GM12873 (cell line): ENCODE measurements around the gene SCNN1A.

Experiments used
- TF ChIP-seq, protein P1 (sequence below): IDR thresholded peaks from 2 replicates; pipeline ENCODE4 v1.5.1; 2012; ENCODE audit warnings: low read depth, mild to moderate bottlenecking, moderate library complexity, low read length, control low read depth; ENCODE audit not compliant: insufficient read depth; ENCODE audit errors: missing control alignments

The SCNN1A gene

DNA sequence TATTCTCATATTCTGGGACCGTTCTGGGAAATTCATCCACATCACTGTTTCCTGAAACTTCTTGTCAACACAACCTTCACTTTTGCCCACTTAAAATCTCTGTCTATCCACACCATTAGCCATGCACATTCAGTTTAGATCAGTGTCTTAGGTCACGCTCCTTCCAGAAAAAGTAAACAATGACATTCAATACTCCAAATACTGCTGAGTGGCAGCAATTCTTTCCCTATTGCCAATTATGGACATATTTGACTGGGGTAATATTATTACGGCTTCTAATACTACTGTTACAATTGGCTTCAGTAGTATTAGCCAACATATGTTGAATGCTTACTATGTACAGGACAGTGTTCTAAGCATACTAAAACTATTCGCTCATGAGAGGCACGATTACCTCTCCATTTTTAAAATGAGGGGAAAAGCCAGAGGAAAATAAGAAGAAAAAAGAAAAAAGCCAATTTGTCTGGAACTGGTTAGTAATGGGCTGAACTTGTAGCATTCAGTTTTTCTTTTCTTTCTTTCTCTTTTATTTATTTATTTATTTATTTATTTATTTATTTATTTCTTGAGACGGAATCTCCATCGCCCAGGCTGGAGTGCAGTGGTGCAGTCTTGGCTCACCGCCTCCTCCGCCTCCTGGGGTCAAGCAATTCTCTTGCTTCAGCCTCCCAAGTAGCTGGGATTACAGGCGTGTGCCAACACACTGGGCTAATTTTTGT is 32.0 kb upstream of the SCNN1A start:
- TF ChIP-seq, protein P1, sequence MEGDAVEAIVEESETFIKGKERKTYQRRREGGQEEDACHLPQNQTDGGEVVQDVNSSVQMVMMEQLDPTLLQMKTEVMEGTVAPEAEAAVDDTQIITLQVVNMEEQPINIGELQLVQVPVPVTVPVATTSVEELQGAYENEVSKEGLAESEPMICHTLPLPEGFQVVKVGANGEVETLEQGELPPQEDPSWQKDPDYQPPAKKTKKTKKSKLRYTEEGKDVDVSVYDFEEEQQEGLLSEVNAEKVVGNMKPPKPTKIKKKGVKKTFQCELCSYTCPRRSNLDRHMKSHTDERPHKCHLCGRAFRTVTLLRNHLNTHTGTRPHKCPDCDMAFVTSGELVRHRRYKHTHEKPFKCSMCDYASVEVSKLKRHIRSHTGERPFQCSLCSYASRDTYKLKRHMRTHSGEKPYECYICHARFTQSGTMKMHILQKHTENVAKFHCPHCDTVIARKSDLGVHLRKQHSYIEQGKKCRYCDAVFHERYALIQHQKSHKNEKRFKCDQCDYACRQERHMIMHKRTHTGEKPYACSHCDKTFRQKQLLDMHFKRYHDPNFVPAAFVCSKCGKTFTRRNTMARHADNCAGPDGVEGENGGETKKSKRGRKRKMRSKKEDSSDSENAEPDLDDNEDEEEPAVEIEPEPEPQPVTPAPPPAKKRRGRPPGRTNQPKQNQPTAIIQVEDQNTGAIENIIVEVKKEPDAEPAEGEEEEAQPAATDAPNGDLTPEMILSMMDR = no peak

DNA sequence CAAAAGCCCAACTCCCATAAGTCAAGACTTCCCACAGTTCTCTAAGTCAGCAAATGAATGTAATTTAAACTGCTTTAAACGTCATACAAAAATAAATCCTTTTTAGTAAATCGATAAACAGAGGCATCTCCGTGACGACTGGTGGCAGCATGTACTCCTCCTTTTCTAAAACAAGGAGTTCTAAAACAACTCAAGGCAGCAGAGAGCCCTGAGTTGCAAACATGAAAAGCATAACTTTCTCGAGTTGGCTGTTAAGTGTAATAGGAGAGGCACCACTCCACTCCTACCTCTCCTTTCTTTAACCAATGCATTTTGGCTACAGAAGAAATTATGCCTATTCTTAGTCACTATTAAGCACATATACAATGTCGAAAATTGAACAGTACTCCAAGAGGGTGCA is 30.6 kb upstream of the SCNN1A start:
- TF ChIP-seq, protein P1 = no peak

DNA sequence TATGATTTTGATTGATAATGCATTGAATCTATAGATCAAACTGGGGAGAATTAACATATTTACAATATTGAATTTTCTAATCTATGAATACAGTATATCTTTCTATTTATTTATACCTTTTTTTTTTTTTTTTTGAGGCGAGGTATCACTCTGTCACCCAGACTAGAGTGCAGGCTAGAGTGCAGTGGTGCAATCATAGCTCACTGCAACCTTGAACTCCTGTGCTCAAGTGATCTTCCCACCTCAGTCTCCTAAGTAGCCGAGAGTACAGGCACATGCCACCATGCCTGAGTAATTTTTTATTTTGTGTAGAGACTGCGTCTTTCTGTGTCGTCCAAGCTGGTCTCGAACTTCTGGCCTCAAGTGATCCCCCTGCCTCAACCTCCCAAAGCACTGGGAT is 29.0 kb upstream of the SCNN1A start:
- TF ChIP-seq, protein P1 = no peak

DNA sequence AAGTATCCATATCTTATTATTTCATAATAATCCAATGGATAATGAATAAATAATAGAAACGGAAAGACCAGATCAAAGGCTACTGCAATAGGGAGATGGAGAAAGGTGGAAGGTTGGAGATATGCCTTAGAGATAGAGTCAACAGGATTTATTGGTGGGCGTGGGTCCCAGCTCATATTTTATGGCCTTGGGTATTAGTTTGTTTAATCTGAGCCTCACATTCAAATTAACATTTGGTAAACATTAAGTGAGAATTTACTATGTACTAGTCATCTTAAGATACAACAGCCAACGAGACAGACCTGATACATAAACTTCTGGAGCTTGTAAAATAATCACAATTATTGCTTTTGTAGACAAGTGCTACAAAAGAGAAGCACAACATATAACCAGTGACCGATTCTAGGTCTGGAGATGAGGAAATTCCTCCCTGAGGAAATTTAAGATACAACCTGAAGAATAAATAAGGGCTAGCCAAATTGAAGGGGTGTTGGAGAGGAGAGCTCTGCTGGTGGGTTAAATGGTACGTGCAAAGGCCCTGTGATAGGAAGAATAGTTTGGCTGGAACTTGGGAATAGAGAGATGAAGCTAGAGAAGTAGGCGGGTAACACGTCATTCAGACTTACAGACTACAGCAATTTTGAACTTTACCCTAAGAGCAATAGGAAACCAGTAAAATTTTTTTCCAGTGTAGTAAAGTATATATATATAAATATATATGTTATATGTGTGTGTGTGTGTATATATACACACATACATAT is 24.7 kb upstream of the SCNN1A start:
- TF ChIP-seq, protein P1 = no peak

DNA sequence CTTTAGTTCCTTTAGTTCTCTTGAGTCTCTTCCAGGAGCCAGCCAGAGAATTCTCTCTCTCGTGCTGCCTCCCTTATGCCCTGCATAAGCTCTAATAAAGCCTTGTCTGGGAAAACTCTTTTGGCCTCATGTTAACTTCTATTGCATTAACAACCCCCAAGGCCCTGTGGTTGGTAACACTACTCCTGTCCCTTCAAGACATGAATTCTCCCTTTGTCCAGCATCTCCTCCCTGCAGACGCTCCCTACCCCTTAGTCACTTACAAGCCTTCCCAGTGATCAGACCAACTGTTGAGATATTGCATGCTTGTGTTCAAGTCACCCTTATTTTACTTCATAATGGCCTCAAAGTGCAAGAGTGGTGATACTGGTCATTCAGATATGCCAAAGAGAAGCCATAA is 20.7 kb upstream of the SCNN1A start:
- TF ChIP-seq, protein P1 = no peak

DNA sequence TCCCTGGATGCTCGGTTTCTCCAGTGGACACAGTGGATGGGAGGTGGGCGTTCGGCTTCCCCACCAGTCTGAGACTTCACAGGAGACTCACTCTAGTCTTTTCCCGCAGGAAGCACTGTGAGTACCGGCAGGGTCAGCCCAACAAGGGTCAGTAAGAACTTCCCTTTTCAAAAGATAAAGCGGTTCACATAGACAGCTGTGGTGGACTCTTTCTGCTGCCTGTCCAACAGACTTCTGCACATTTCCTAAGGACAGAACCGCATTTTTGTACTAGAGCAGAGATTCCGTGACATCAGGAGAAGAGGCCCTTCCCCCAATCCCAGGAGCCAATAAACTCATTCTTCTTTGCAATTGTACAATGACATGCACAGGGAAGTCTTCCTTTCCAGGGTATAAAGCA is 19.0 kb upstream of the SCNN1A start:
- TF ChIP-seq, protein P1 = no peak

DNA sequence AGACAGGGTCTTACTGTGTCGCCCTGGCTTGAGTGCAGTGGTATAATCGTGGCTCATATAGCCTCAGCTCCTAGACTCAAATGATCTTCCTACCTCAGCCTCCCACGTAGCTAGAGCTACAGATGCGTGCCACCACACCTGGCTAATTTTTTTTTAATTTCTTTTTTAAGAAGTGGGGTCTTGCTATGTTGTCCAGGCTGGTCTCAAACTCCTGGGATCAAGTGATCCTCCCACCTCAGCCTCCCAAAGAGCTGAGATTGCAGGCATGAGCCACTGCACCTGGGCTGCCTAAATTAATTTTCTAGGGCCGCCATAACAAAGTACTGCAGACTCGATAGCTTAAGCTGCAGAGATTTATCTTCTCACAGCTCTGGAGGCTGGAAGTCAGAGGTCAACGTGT is 17.7 kb upstream of the SCNN1A start:
- TF ChIP-seq, protein P1 = no peak
